NCI-H1417 (cell line): ENCODE data around the gene ARFGAP3.
"Not testable (repeated sequence)": the region's sequence is repeated elsewhere in the genome, so short reads cannot be mapped to it uniquely, and the experiment has no call there.

Experiments used
- DNase-seq, 3 experiments: peaks; one replicate each; lab custom pipeline; 2025; lab: John Stamatoyannopoulos, UW

The ARFGAP3 gene

GRCh38 chr22:42768385-42769035 lies 88.6 kb downstream of the ARFGAP3 start:
- no peak for DNase-seq

- no peak for DNase-seq
These were observed 90.2 kb downstream of the ARFGAP3 start for GRCh38 chr22:42766860-42767259.

GRCh38 chr22:42764895-42765363 lies 92.1 kb downstream of the ARFGAP3 start:
- no peak for DNase-seq

- no peak for DNase-seq
These were observed 93.0 kb downstream of the ARFGAP3 start for GRCh38 chr22:42763965-42764480.

GRCh38 chr22:42760806-42761565 lies 96.1 kb downstream of the ARFGAP3 start:
- peak in 1 of 3 experiments; percentile 8 for DNase-seq

GRCh38 chr22:42758931-42759629 lies 98.0 kb downstream of the ARFGAP3 start:
- DNase-seq = no peak

GRCh38 chr22:42755553-42755952 lies 101.5 kb downstream of the ARFGAP3 start:
- not testable (repeated sequence) for DNase-seq

- not testable (repeated sequence) for DNase-seq
These were observed 102.0 kb downstream of the ARFGAP3 start for GRCh38 chr22:42755121-42755520.

- no peak for DNase-seq
These were observed 102.4 kb downstream of the ARFGAP3 start for GRCh38 chr22:42754658-42755057.

GRCh38 chr22:42752912-42753311 lies 104.2 kb downstream of the ARFGAP3 start:
- no peak for DNase-seq

GRCh38 chr22:42752230-42752746 lies 104.8 kb downstream of the ARFGAP3 start:
- DNase-seq = no peak

- not testable (repeated sequence) for DNase-seq
These were observed 106.7 kb downstream of the ARFGAP3 start for GRCh38 chr22:42750421-42750820.

- DNase-seq = peak in 1 of 3 experiments; percentile 27
These were observed 109.2 kb downstream of the ARFGAP3 start for GRCh38 chr22:42747701-42748513.
